HCT116 (cell line): ENCODE measurements around the gene PTPA.

Experiments used
- CTCF ChIP-seq, 3 experiments: fragments of 200-600 bp in 1 of 3; sonication (generic) in 1 of 3; IDR thresholded peaks in 2 of 3; conservative IDR thresholded peaks in 1 of 3; 2 replicates each; pipeline ENCODE4 v1.5.1; 2012 to 2017; ENCODE audit warnings: low read depth in 2 of 3, low read length in 2 of 3, antibody characterized with exemption in 1 of 3, borderline replicate concordance in 1 of 3, control low read depth in 1 of 3, mild to moderate bottlenecking in 1 of 3, mixed read lengths in 1 of 3, mixed run types in 1 of 3, moderate library complexity in 1 of 3; ENCODE audit not compliant: insufficient read depth in 1 of 3
- EZH2 ChIP-seq: fragments of 200-600 bp; sonication (generic); IDR thresholded peaks from 2 replicates; pipeline ENCODE4 v1.6.1; 2017; ENCODE audit warnings: antibody characterized with exemption, mixed run types
- EZH2phosphoT487 ChIP-seq: fragments of 200-600 bp; IDR thresholded peaks from 2 replicates; pipeline ENCODE4 v1.6.1; 2018; ENCODE audit warnings: antibody characterized with exemption, borderline replicate concordance
- JUND ChIP-seq: IDR thresholded peaks from 2 replicates; pipeline ENCODE4 v1.6.1; 2012
- POLR2A ChIP-seq: IDR thresholded peaks from 2 replicates; pipeline ENCODE4 v1.7.0; 2011; ENCODE audit warnings: borderline replicate concordance; ENCODE audit not compliant: insufficient read depth, insufficient read length; ENCODE audit errors: extremely low read depth
- TF ChIP-seq, protein P1 (sequence below): IDR thresholded peaks from 2 replicates; pipeline ENCODE4 v1.6.1; 2012
- TF ChIP-seq, protein P2 (sequence below): IDR thresholded peaks from 2 replicates; pipeline ENCODE4 v1.6.1; 2012; ENCODE audit warnings: low read depth
- TF ChIP-seq, protein P3 (sequence below): IDR thresholded peaks from 2 replicates; pipeline ENCODE4 v1.6.1; 2012

- TF ChIP-seq CTCF (IDR thresholded peaks at IDR 0.05 in 2 of 3, conservative IDR thresholded peaks at IDR 0.05 in 1 of 3; ENCODE audit: borderline replicate concordance in 1 of 3, insufficient read depth in 1 of 3, low read depth in 2 of 3, low read length in 2 of 3), result no peak
- TF ChIP-seq EZH2, result no peak
- TF ChIP-seq, protein P1, sequence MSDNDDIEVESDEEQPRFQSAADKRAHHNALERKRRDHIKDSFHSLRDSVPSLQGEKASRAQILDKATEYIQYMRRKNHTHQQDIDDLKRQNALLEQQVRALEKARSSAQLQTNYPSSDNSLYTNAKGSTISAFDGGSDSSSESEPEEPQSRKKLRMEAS, result no peak
- no peak for TF ChIP-seq POLR2A
- TF ChIP-seq, protein P2, sequence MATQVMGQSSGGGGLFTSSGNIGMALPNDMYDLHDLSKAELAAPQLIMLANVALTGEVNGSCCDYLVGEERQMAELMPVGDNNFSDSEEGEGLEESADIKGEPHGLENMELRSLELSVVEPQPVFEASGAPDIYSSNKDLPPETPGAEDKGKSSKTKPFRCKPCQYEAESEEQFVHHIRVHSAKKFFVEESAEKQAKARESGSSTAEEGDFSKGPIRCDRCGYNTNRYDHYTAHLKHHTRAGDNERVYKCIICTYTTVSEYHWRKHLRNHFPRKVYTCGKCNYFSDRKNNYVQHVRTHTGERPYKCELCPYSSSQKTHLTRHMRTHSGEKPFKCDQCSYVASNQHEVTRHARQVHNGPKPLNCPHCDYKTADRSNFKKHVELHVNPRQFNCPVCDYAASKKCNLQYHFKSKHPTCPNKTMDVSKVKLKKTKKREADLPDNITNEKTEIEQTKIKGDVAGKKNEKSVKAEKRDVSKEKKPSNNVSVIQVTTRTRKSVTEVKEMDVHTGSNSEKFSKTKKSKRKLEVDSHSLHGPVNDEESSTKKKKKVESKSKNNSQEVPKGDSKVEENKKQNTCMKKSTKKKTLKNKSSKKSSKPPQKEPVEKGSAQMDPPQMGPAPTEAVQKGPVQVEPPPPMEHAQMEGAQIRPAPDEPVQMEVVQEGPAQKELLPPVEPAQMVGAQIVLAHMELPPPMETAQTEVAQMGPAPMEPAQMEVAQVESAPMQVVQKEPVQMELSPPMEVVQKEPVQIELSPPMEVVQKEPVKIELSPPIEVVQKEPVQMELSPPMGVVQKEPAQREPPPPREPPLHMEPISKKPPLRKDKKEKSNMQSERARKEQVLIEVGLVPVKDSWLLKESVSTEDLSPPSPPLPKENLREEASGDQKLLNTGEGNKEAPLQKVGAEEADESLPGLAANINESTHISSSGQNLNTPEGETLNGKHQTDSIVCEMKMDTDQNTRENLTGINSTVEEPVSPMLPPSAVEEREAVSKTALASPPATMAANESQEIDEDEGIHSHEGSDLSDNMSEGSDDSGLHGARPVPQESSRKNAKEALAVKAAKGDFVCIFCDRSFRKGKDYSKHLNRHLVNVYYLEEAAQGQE, result no peak
- TF ChIP-seq EZH2phosphoT487, result no peak
- TF ChIP-seq, protein P3, sequence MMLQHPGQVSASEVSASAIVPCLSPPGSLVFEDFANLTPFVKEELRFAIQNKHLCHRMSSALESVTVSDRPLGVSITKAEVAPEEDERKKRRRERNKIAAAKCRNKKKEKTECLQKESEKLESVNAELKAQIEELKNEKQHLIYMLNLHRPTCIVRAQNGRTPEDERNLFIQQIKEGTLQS, result no peak
- no peak for TF ChIP-seq JUND
These were observed 19.6 kb downstream of the PTPA start for GRCh38 chr9:129130791-129131190.
